Endodermal cell (in vitro differentiated cells): ENCODE measurements around the gene MEX3B. TPM values are rescaled to one million over a fixed set of nuclear protein-coding genes. Genes with fewer than 3 reads are reported as not detected.

Experiments
- DNase-seq: peaks from one replicate; pipeline ENCODE4 v3.0.0-alpha.2; 2017
- H3K27ac ChIP-seq: 2 replicates; pipeline ENCODE4 v1.5.1; 2013; ENCODE audit warnings: mild to moderate bottlenecking, low read depth, low read length, moderate library complexity
- H3K27me3 ChIP-seq: 2 replicates; pipeline ENCODE4 v1.6.1; 2013; ENCODE audit warnings: mild to moderate bottlenecking, low read length, moderate library complexity; ENCODE audit not compliant: insufficient read depth, control insufficient read depth, poor library complexity, severe bottlenecking
- H3K36me3 ChIP-seq: 2 replicates; pipeline ENCODE4 v1.7.0; 2013; ENCODE audit warnings: mild to moderate bottlenecking, low read length, moderate library complexity; ENCODE audit not compliant: control insufficient read depth, insufficient read depth
- H3K4me1 ChIP-seq: one replicate; pipeline ENCODE4 v1.7.0; 2013; ENCODE audit warnings: low read length; ENCODE audit not compliant: control insufficient read depth, insufficient read depth
- H3K4me3 ChIP-seq: 2 replicates; pipeline ENCODE4 v1.5.1; 2013; ENCODE audit warnings: mild to moderate bottlenecking, low read length, moderate library complexity
- H3K9ac ChIP-seq: 2 replicates; pipeline ENCODE4 v1.6.1; 2013; ENCODE audit warnings: mild to moderate bottlenecking, low read length, moderate library complexity; ENCODE audit not compliant: poor library complexity, severe bottlenecking; ENCODE audit errors: extremely low read depth
- H3K9me3 ChIP-seq: 2 replicates; pipeline ENCODE4 v1.6.1; 2013; ENCODE audit warnings: mild to moderate bottlenecking, low read length, moderate library complexity; ENCODE audit not compliant: control insufficient read depth
- H3K27ac Mint-ChIP-seq: 2 replicates; pipeline ENCODE4 v1.8.0; 2020; ENCODE audit warnings: mixed read lengths
- H3K27me3 Mint-ChIP-seq: 2 replicates; pipeline ENCODE4 v1.8.0; 2021; ENCODE audit warnings: mild to moderate bottlenecking, mixed read lengths; ENCODE audit not compliant: insufficient read depth
- H3K36me3 Mint-ChIP-seq: 2 replicates; pipeline ENCODE4 v1.8.0; 2020; ENCODE audit warnings: low read depth, mixed read lengths
- H3K4me1 Mint-ChIP-seq: 2 replicates; pipeline ENCODE4 v1.8.0; 2020; ENCODE audit warnings: mixed read lengths
- H3K4me3 Mint-ChIP-seq: 2 replicates; pipeline ENCODE4 v1.8.0; 2020; ENCODE audit warnings: mild to moderate bottlenecking, moderate library complexity, mixed read lengths
- H3K9me3 Mint-ChIP-seq: 2 replicates; pipeline ENCODE4 v1.8.0; 2020; ENCODE audit warnings: mild to moderate bottlenecking, mixed read lengths
- WGBS, 2 experiments: methylation state at CpG; one replicate each; pipeline versions ENCODE4 v1.1.5 to v1.1.7; 2013; ENCODE audit warnings: missing lambda C conversion rate in 2 of 2, mixed read lengths in 1 of 2; ENCODE audit not compliant: insufficient coverage in 1 of 2, insufficient read length in 1 of 2; 5-methylcytosine and 5-hydroxymethylcytosine counted together
- total RNA-seq, 2 donors: library from RNA; stranded (reverse); fragmentation: NEBNext Ultra II Directional in 1 of 2; extraction: Animal tissue kit (Norgen Biotek cat#: 25700) in 1 of 2; gene quantifications; 2 replicates in 1 of 2; 3 replicates in 1 of 2; pipeline ENCODE4 v1.2.1, GENCODE V29; 2021
- TF ChIP-seq, protein P1 (sequence below): fragments of 200-600 bp; sonication (generic); conservative IDR thresholded peaks from 2 replicates; pipeline ENCODE4 v1.5.0; 2021; ENCODE audit warnings: antibody characterized with exemption, mild to moderate bottlenecking

Gene MEX3B
- total RNA-seq, 2 donors from 2014 or later = 3.4 to 5.1 TPM

DNA sequence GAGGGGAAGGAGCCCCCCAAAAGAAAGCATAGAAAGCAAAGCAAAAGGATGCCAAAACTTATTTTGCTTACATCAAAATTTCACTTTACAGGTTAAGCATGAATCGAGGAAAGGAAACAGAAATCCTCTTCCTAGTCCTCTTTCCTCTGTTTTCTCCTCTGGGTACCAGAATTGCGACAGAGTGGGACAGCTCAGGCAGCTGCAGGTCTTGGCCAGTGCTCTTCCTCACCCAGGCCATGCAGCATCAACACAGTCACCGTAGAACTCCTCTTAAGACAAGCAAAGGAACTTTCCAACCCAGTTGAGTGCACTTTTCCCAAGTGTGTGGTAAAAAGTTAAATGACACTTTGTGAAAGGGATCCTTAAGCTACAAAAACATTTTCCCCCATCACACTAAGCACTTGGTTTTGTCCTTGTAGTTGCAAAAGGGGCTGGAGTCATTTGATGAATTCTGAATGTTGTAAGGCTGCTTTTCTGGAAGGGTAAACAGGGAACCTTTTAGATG is 45.9 kb upstream of the MEX3B start:
- Histone ChIP-seq H3K27ac (no peak overlapping the region), H3K36me3 (no peaks in the 10 kb centered on the region), H3K4me3 (no peak overlapping the region), H3K9me3 (no peaks in the 10 kb centered on the region), H3K4me1 (no peaks in the 10 kb centered on the region), H3K27me3 (no peaks in the 10 kb centered on the region), H3K9ac (no peak overlapping the region)
- Mint-ChIP-seq H3K9me3 (no peaks in the 10 kb centered on the region), H3K36me3 (no peaks in the 10 kb centered on the region), H3K4me1 (peaks cover 7% of the 10 kb centered on the region), H3K27me3 (peaks cover 4% of the 10 kb centered on the region), H3K4me3 (no peak overlapping the region), H3K27ac (no peak overlapping the region)
- DNase-seq = no peak
- TF ChIP-seq, protein P1, sequence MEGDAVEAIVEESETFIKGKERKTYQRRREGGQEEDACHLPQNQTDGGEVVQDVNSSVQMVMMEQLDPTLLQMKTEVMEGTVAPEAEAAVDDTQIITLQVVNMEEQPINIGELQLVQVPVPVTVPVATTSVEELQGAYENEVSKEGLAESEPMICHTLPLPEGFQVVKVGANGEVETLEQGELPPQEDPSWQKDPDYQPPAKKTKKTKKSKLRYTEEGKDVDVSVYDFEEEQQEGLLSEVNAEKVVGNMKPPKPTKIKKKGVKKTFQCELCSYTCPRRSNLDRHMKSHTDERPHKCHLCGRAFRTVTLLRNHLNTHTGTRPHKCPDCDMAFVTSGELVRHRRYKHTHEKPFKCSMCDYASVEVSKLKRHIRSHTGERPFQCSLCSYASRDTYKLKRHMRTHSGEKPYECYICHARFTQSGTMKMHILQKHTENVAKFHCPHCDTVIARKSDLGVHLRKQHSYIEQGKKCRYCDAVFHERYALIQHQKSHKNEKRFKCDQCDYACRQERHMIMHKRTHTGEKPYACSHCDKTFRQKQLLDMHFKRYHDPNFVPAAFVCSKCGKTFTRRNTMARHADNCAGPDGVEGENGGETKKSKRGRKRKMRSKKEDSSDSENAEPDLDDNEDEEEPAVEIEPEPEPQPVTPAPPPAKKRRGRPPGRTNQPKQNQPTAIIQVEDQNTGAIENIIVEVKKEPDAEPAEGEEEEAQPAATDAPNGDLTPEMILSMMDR = no peak
- 94 to 100% methylated on average over 2 to 3 of the region's 3 CpGs for WGBS, 2 experiments

DNA sequence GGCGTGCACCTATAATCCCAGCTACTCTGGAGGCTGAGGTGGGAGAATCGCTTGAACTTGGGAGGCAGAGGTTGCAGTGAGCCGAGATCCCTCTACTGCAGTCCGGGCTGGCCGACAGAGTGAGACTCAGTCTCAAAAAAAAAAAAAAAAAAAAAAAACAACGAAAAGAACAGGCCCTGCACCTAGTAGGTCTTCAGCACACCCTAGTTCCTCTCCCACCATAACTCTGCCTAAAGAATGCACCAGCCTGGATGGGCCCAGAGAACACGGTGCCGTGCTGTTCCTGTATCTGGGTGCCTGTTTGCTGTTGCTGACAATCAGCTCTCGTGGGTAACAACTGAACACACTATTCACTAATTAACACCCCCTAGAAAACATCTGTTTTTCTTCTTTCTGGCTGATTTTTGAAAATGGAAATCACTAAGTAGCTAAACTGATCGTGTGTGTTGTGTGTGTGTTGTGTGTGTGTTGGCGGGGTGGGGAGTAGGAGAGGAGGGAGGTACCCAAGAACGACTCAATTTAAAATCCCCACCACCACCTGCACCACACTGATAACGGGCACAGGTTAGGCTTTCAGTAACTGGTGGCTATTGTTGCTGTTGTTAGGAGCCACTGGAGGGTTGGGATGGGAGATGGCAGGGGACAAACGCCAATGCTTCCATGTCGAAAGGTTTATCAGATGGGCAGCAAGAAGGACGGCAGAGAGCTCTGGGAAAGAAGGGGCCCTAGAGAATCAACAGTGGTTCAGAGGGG is 40.6 kb upstream of the MEX3B start:
- TF ChIP-seq, protein P1 = no peak
- no peaks in the 10 kb centered on the region for H3K9me3 ChIP-seq
- no peaks in the 10 kb centered on the region for H3K4me1 ChIP-seq
- Mint-ChIP-seq H3K4me3 (no peak overlapping the region), H3K9me3 (no peaks in the 10 kb centered on the region), H3K27me3 (no peaks in the 10 kb centered on the region), H3K36me3 (no peaks in the 10 kb centered on the region), H3K4me1 (peaks cover 8% of the 10 kb centered on the region), H3K27ac (no peak overlapping the region)
- WGBS, 2 experiments = 91 to 96% methylated on average over 5 to 13 of the region's 16 CpGs
- no peaks in the 10 kb centered on the region for H3K27me3 ChIP-seq
- no peak overlapping the region for H3K4me3 ChIP-seq
- DNase-seq = no peak
- H3K9ac ChIP-seq = no peak overlapping the region
- no peaks in the 10 kb centered on the region for H3K36me3 ChIP-seq
- H3K27ac ChIP-seq = no peak overlapping the region

DNA sequence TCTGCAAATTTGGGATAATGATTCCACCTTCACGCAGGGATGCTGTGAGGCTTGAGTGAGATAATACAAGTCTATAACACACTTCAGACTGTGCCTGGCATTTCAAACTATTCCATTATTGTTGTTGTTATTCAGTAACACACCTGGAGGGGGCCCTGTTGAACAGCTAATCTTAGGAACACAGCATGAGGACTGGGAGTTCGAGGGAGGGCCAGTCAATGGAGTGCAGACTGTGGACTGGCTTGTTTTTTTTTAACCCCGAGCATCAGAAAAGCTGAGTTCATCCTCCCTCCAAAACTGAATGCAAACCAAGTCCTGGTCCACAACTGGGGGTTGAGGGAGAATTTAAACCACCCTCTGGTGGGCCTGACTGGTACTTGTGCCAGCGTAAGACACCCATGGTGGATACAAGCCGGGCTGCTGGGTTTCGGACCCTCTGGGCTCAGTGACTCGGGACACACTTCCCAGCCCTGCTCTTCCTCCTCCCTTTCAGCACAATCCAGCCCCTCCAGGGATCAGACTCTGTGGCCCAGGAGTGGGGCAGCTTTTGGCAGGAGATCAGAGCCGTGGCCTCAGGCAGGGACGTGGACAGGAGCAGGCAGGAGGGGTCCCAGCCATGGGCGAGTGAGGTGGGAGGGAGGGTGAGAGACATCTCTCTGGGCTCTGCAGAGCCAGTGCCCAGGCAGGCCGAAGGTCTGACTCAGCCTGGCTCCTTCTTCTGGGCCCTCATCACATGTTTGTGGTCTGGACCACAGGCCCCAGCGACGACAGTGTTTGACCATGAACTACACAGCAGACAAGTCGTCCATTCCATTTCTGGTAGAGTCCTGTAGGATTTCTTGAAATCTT is 36.3 kb upstream of the MEX3B start:
- H3K36me3 ChIP-seq = no peaks in the 10 kb centered on the region
- H3K4me3 Mint-ChIP-seq = no peak overlapping the region
- H3K9ac ChIP-seq = no peak overlapping the region
- H3K4me3 ChIP-seq = no peak overlapping the region
- H3K27me3 Mint-ChIP-seq = no peaks in the 10 kb centered on the region
- TF ChIP-seq, protein P1 = peak; percentile 74
- peaks cover 5% of the 10 kb centered on the region for H3K4me1 Mint-ChIP-seq
- no peak overlapping the region for H3K27ac Mint-ChIP-seq
- H3K9me3 Mint-ChIP-seq = no peaks in the 10 kb centered on the region
- peak; percentile 83 for DNase-seq
- no peak overlapping the region for H3K27ac ChIP-seq
- no peaks in the 10 kb centered on the region for H3K9me3 ChIP-seq
- 89 to 92% methylated on average over 9 to 14 of the region's 14 CpGs for WGBS, 2 experiments
- H3K36me3 Mint-ChIP-seq = no peaks in the 10 kb centered on the region
- H3K27me3 ChIP-seq = no peaks in the 10 kb centered on the region
- no peaks in the 10 kb centered on the region for H3K4me1 ChIP-seq
